ENCODE measurements around the gene TMEM51.

GRCh38 chr1:15180945-15181523 lies 27.5 kb downstream of the TMEM51 start:
- TF ChIP-seq CTCF (conservative IDR thresholded peaks at IDR 0.05; ENCODE audit: low read depth, low read length) (no peak), EZH2 (IDR thresholded peaks at IDR 0.05; ENCODE audit: borderline replicate concordance, low read depth, low read length, poor library complexity, severe bottlenecking) (no peak)
